ENCODE measurements around the gene APC2. TPM values are rescaled to one million over a fixed set of nuclear protein-coding genes. Genes with fewer than 3 reads are reported as not detected.

The APC2 gene
- total RNA-seq, 1 experiment from 2014 or later: 0.68 TPM

DNA sequence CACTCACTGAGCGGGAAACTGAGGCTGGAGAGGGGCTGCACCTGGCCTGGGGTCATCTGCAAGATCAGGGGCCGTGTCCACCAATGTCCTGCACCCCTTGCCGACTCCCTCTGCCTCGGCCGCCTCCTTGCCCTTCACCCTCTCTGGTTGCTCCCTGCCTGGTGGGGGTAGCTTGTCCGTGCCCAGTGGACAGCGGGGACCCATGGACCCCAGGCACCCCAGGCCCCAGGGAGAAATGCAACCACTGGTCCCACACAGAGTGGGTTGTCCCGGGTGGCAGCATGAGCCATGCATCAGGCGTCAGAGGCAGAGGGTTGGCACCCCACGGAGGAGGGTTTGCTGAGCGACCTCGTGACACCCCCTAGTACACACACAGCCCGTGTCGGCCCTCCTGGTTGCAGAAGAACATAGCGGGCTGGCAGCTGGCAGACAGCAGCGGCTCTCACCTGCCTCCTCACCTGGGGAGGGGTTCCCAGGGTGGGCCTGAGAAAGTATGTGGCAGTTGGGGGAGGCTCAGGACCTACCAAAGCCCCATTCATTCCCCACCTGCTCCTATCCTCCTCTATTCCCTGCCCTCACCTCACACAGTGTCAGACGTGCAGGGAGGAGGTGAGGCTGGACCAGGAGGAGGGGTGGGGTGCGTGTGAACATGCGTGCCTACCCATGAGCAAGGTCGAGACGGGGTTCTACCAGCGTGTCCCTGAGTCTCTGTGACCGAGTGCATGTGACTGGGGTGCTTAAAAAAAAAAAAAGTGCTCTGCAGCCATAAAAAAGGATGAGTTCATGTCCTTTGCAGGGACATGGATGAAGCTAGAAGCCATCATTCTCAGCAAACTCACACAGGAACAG lies 54.2 kb downstream of the APC2 start:
- Histone ChIP-seq H3K18ac (ENCODE audit: insufficient read length, low read depth, low read length) (peak overlapping the region; percentile 39), H2BK20ac (ENCODE audit: low read depth, low read length, poor library complexity, severe bottlenecking) (no peak overlapping the region), H2BK120ac (ENCODE audit: low read depth, low read length, poor library complexity, severe bottlenecking) (no peak overlapping the region), H3K4ac (ENCODE audit: low read depth, low read length) (no peak overlapping the region), H3K14ac (ENCODE audit: insufficient read depth, low read length) (0 out of 2 replicates have a peak overlapping the region, but pooled peaks have one; percentile 18), H2BK12ac (ENCODE audit: insufficient read length, low read depth, low read length) (no peak overlapping the region), H4K20me1 (ENCODE audit: control insufficient read depth, insufficient read depth, insufficient read length) (no peaks in the 10 kb centered on the region), H3K27ac (ENCODE audit: insufficient read length, low read depth, low read length) (no peak overlapping the region), H2AFZ (ENCODE audit: low read length) (no peak overlapping the region), H4K5ac (ENCODE audit: insufficient read length, low read depth, low read length) (no peak overlapping the region), H3T11ph (ENCODE audit: low read length) (no peak overlapping the region), H2BK5ac (ENCODE audit: insufficient read length, low read length) (no peak overlapping the region), H4K91ac (ENCODE audit: insufficient read length, low read depth, low read length) (no peak overlapping the region), H3K23me2 (ENCODE audit: insufficient read length, low read depth, low read length, poor library complexity, severe bottlenecking) (peaks cover 11% of the 10 kb centered on the region), H3K9me3 (ENCODE audit: control insufficient read depth, low read depth, low read length) (no peaks in the 10 kb centered on the region), H2BK15ac (ENCODE audit: low read depth, low read length) (no peak overlapping the region), H3K4me2 (ENCODE audit: insufficient read depth, insufficient read length, low read length) (peak overlapping the region; percentile 3), H4K8ac (replicated peaks; ENCODE audit: insufficient read length, low read depth, low read length) (no peak overlapping the region), H3K4me1 (ENCODE audit: insufficient read depth, low read length) (no peaks in the 10 kb centered on the region), H3K79me2 (ENCODE audit: insufficient read depth, low read length) (no peaks in the 10 kb centered on the region), H3K79me1 (ENCODE audit: insufficient read depth, low read depth, low read length, poor library complexity, severe bottlenecking) (no peaks in the 10 kb centered on the region), H3K23ac (ENCODE audit: insufficient read length, low read depth, low read length) (no peak overlapping the region), H3K9ac (ENCODE audit: extremely low read depth, insufficient read length, low read length) (no peak overlapping the region), H3K56ac (ENCODE audit: insufficient read length, low read depth, low read length) (no peak overlapping the region), H3K27me3 (ENCODE audit: insufficient read depth, low read length) (no peaks in the 10 kb centered on the region; the same call in 1 of the 2 replicates), H2AK5ac (ENCODE audit: insufficient read length, low read length) (peak overlapping the region; percentile 24)
- WGBS (ENCODE audit: extremely low coverage, insufficient read length, low lambda C conversion rate): no CpG with 5 or more reads among the region's 23 CpGs
- Mint-ChIP-seq H3K36me3 (ENCODE audit: insufficient read depth in 1 of 3, low read depth in 3 of 3) (no peaks in the 10 kb centered on the region), H3K4me3 (peak overlapping the region in 1 of 2 experiments; percentile 54; a peak in 1 of 5 replicates), H3K27me3 (ENCODE audit: low read depth) (peaks cover 63% of the 10 kb centered on the region), H3K4me1 (peaks cover 0 to 9% of the 10 kb centered on the region in 2 experiments; a peak in 3 of 4 replicates), H3K9me3 (peaks cover 7 to 20% of the 10 kb centered on the region in 2 experiments), H3K27ac (no peak overlapping the region; a peak in 1 of 7 replicates)
- TF ChIP-seq, protein P1, sequence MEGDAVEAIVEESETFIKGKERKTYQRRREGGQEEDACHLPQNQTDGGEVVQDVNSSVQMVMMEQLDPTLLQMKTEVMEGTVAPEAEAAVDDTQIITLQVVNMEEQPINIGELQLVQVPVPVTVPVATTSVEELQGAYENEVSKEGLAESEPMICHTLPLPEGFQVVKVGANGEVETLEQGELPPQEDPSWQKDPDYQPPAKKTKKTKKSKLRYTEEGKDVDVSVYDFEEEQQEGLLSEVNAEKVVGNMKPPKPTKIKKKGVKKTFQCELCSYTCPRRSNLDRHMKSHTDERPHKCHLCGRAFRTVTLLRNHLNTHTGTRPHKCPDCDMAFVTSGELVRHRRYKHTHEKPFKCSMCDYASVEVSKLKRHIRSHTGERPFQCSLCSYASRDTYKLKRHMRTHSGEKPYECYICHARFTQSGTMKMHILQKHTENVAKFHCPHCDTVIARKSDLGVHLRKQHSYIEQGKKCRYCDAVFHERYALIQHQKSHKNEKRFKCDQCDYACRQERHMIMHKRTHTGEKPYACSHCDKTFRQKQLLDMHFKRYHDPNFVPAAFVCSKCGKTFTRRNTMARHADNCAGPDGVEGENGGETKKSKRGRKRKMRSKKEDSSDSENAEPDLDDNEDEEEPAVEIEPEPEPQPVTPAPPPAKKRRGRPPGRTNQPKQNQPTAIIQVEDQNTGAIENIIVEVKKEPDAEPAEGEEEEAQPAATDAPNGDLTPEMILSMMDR (conservative IDR thresholded peaks at IDR 0.05): no peak
- no peak for DNase-seq
